NCI-H1436 (cell line): Measurements from ENCODE around the gene ACKR1.

Source experiments
- DNase-seq: peaks from one replicate; lab custom pipeline; 2025; lab: John Stamatoyannopoulos, UW

ACKR1 gene, protein sequence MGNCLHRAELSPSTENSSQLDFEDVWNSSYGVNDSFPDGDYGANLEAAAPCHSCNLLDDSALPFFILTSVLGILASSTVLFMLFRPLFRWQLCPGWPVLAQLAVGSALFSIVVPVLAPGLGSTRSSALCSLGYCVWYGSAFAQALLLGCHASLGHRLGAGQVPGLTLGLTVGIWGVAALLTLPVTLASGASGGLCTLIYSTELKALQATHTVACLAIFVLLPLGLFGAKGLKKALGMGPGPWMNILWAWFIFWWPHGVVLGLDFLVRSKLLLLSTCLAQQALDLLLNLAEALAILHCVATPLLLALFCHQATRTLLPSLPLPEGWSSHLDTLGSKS

GRCh38 chr1:159204161-159205141, at the start of gene ACKR1:
Gene ACKR1, plus strand, starts transcription at chr1:159204875. Its CDS starts 85 bp downstream, at chr1:159204960.
- DNase-seq: no peak

- DNase-seq: peak; percentile 40
These were observed 43.5 kb upstream of the ACKR1 start for GRCh38 chr1:159161001-159161718.

GRCh38 chr1:159161719-159162026, 43.0 kb upstream of the ACKR1 start:
- no peak for DNase-seq

DNA sequence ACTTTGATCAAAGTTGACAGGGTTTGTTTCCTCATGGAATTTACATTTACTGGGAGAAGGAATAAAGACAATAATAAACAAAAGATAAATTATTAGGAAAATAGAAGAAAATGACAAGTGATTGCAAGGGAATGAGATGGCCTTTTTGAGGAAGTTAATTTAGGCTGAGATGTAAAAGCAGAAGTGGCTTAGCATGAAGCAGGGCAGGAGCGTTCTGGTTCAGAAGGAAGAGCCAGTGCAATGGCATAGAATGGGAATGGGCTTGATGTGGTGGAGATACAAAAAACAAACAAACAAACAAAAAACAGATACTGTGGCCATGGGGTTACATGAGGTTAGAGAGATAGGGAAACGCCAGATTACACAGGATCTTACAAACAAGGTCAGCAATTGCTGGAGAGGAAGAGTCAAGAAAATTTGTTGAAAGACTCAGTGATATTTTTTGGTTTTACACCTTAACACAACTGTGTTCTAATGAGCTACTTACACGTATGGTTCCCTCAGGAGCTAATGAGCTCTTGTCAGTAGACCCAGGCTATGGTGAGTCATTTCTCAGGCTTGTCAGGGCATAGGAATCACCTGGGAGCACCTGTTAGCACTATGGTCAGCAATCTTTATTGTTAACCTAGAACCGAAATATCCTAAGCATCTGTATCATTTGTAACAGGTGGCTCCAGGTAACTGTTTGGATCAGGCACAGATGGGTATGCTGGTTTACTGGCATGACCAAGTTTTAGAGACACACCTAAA, 42.0 kb upstream of the ACKR1 start:
- no peak for DNase-seq

- DNase-seq: no peak
These were observed 41.0 kb upstream of the ACKR1 start for GRCh38 chr1:159163614-159164228.

DNA sequence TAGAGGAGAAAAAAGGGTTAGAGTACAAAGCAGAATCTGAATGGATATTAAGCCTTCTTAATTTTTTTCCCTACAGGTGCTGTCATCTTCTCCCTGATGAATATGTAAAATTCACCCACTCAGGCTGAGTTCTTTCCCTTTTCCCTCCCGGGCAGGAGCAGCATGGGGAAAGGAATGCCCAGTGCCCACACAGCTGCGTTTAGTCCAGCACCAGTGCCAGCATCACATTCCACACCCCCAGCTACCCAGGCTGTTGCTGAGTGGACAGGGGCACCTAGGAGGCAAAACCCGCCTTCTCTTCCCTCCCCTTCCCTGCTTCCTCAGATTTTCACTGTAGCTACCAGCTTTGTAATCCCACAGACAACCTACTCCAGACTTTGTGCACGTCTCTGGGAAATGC, 36.6 kb upstream of the ACKR1 start:
- DNase-seq: no peak

DNA sequence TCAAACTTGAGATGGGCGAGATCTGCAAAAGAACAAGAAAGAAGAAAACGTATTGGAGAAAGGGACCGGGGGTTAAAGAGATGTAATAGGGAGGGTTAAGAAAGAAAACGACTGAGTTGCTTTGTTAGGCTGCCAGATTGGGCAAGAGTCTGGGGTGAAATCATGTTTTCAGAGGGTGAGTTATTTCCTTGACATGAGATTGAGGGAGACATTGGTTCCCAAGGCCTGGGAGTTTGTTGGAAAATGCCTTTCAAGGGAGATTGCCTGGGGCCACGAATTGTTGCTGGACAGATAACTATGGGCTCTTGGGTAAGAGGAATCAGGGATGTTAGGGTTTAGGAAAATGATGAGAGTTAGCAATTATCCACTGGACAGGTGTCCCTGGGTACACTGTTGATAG, 34.0 kb upstream of the ACKR1 start:
- no peak for DNase-seq

DNA sequence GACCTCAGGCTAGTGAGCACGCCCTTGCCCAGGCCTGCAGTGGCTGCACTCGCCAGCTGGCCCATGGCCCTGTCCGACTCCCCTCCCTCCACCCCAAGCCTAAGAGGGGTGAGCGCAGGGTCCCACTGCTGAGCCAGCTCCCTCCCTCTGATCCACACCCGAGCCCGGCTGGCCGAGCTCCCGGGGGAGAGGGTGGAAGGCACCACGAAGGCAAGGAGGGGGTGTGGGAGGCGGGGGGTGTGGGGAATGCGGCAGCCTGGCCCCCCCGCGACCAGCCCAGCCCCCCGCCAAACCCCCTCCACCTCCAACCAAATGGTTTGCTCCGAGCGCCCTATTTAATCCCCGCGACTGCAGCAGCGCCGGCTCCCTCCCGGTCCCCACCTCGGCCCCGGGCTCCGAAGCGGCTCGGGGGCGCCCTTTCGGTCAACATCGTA, 33.4 kb upstream of the ACKR1 start, which contains the start of gene CADM3:
CADM3 (plus strand) TSS at position 362 of the 434 bp plus-strand sequence. CDS start 151 bp downstream, outside the sequence.
- DNase-seq: no peak

- no peak for DNase-seq
These were observed 32.8 kb upstream of the ACKR1 start for GRCh38 chr1:159171688-159172501.

DNA sequence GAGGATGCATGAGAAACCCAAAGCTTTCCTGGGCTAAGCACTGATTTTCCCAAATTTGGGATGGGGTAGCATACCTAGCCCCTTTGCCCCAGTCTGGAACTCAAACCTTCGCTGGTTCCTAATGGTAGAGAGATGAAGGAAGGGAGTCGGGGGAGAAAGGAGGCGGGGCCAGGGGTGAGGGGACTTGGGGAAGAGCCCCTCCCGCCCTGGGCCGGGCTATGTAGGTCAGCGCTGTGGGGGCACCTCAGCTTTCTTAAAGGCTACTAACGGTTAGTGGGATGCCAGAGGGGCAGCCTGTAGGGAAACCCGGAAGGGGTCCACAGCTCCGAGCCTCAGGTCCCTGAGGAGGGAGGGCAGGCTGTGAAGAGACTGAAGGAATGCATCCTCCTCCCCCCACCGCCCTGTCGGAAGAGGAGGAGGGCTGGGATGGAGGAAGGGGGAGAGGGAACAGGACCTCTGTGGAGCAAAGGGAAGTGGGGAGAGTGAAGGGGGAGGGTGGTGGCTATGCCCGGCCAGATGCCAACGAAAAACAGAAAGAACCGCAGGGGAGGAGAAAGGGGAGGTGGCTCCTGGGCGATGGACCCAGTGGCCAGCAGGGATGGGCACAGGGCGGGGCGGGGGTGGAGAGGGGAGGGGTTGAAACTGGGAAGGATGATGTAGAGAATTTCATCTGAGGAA, 31.9 kb upstream of the ACKR1 start:
- no peak for DNase-seq

GRCh38 chr1:159173320-159173719, 31.4 kb upstream of the ACKR1 start:
- DNase-seq: no peak

DNA sequence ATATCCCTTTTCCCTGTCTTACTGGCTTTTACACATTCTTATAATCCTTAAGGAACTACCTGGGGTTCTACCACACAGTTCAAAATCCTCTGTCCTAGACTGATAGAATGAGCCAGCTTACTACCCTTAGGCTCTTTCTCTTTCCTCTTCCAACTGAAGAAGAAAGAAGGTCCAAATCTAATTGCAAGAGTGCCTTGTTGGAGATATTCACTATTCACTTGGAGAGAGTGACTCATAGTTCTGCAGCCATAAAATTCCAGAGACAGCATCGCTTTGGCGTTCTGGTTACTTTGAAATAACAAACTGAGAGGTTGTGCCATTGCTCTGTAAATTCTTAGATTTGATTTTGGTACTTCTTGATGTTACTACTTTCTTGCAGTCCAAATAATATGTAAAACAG, 29.1 kb upstream of the ACKR1 start:
- no peak for DNase-seq

DNA sequence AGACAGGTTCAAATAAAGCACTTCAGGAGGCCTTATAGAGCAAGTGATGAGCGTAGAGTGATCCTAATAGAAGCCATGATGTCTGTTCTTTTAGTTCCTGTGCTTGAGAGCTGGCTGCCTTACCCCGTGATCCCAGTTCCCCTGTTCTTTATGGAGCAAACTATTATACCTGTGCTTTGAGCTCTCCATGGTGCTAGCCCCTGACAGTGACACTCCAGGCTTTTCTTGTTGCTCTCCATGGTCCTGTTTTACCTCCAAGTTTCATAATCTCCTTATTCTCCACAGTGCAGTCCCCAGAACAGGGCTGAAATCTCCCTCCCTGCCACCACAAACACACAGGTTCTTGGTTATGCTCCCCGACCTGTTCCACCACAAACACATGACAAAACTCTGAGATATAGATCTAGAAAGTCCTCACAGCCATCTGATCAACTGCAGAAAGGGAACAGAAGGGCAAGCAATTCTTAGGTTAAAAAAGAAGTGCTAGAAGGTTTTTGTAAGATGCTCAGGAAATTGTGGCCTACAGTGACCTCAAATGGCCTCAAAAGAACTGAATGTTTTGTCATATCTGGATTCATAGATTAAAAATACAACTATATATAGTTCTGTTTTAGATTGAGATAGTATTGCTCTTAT, 27.3 kb upstream of the ACKR1 start:
- DNase-seq: no peak

DNA sequence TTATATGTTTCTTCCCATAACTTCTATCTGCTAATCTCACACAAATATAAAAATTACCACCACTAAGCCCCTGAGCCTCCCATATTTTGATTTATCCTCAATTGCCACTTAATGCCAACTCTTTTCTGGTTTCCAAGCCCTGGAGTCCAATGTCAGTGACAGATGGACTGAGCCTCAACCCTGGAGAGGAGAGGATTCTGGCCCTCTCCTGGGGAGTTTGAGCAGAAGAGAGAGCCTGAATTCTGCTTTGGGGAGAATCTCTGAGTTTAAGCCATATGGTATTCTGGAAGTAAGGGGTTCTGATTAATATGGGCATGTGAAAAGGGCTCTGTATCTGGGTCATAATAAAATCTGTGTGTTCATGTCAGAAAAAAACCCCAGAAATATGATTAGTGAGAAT, 24.8 kb upstream of the ACKR1 start:
- no peak for DNase-seq

- DNase-seq: no peak
These were observed 24.2 kb upstream of the ACKR1 start for GRCh38 chr1:159180516-159180915.

- no peak for DNase-seq
These were observed 23.2 kb upstream of the ACKR1 start for GRCh38 chr1:159181328-159182024.

GRCh38 chr1:159184201-159184600, 20.5 kb upstream of the ACKR1 start:
- DNase-seq: no peak

DNA sequence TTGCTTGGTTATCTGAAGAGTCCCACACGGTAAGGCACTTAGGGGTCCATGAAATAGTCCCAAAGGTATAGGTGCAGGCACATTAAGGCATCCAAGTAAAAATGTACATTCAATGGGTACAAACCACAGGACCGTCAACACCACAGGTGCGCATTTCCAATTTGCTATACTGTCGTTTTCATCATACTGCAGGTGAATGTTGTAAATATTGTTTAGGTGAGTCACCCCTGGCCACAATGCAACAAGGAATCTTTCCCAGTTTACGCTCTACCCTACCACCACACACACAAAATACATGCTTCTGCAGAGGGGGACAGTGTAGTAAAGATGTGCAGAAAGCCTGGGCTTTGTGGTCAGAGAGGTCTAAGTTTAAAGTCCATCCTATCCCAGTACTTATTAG, 19.6 kb upstream of the ACKR1 start:
- no peak for DNase-seq

- no peak for DNase-seq
These were observed 17.6 kb upstream of the ACKR1 start for GRCh38 chr1:159187033-159187432.
